T-helper 2 cell treated with Interferon-gamma antibody and Interleukin-4, amounts not matched to agents 5 μg/mL and 100 μg/mL, for 36 hours (primary cell): Measurements from ENCODE around the gene AP3S2.
"Not testable (repeated sequence)": the region's sequence is repeated elsewhere in the genome, so short reads cannot be mapped to it uniquely, and the experiment has no call there.

Source experiments
- DNase-seq: peaks from one replicate; pipeline ENCODE4 v3.0.0; 2021; ENCODE audit warnings: low spot score
- H3K27ac Mint-ChIP-seq: one replicate; pipeline ENCODE4 v1.8.0; 2021; ENCODE audit warnings: mild to moderate bottlenecking, mixed read lengths
- H3K27me3 Mint-ChIP-seq: one replicate; pipeline ENCODE4 v1.8.0; 2021; ENCODE audit warnings: low read depth, mixed read lengths
- H3K36me3 Mint-ChIP-seq: one replicate; pipeline ENCODE4 v1.8.0; 2021; ENCODE audit warnings: low read depth, mixed read lengths
- H3K4me1 Mint-ChIP-seq: one replicate; pipeline ENCODE4 v1.8.0; 2021; ENCODE audit warnings: low read depth, mixed read lengths
- H3K4me3 Mint-ChIP-seq: one replicate; pipeline ENCODE4 v1.8.0; 2022; ENCODE audit warnings: mild to moderate bottlenecking, moderate library complexity, mixed read lengths
- H3K9me3 Mint-ChIP-seq: one replicate; pipeline ENCODE4 v1.8.0; 2021; ENCODE audit warnings: mixed read lengths

The AP3S2 gene

DNA sequence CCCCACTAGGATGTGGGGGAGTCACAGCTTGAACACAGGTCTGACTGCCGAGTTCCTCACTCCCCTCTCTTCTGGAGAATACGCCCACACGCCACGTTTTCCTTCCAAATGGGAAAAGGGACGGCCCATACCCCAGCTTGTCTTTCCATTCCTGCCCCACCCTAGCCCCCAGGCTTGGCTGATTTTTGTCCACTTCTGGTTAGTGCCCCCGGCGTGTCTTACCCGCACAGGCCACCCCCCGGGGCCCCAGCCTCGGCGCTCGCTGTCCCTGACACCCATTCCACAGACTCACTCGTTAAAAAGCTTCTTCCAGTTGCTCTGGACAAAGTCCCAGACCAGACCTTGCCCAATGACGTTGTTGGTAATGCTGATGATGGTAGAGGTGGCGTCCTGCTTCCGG is 103.1 kb downstream of the AP3S2 start:
- H3K27ac Mint-ChIP-seq: no peak overlapping the region
- peaks cover 2% of the 10 kb centered on the region for H3K27me3 Mint-ChIP-seq
- no peak for DNase-seq
- no peak overlapping the region for H3K4me3 Mint-ChIP-seq
- H3K4me1 Mint-ChIP-seq: no peaks in the 10 kb centered on the region
- peaks cover 8% of the 10 kb centered on the region for H3K9me3 Mint-ChIP-seq
- peaks cover 4% of the 10 kb centered on the region for H3K36me3 Mint-ChIP-seq

DNA sequence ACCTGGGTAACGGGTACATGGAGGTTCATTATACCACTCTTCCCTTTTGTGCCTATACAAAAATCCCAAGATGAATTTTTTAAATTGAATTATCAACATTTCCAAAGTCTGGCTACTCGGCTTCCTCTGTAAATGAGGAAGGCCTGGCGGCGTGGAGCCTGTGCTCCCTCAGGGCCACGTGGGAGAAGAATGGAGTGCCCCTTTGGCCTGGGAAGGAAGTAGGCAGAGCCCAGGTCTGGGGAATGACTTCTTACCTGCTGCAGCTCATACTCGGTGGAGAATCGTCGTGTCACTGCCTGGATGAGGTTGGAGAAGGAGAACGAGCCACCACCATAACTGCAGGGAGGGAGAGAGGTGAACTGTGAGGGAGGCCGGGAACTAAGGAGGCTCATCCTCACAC is 103.6 kb downstream of the AP3S2 start:
- Mint-ChIP-seq H3K9me3 (peaks cover 8% of the 10 kb centered on the region), H3K4me3 (no peak overlapping the region), H3K27me3 (peaks cover 2% of the 10 kb centered on the region), H3K36me3 (peaks cover 4% of the 10 kb centered on the region), H3K27ac (no peak overlapping the region), H3K4me1 (no peaks in the 10 kb centered on the region)
- DNase-seq: no peak

DNA sequence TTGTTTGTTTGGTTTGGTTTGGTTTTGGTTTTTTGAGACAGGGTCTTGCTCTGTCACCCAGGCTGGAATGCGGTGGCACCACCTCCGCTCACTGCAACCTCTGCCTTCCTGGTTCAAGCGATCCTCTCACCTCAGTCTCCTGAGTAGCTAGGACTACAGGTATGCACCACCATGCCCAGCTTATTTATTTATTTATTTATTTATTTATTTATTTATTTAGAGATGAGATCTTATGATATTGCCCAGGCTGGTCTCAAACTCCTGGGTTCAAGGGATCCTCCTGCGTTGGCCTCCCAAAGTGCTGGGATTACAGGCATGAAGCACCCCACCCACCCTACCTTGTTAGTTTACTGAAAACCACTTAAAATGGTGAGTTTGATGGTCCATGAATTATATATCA is 105.2 kb downstream of the AP3S2 start:
- not testable (repeated sequence) for H3K9me3 Mint-ChIP-seq, H3K27ac Mint-ChIP-seq, H3K4me3 Mint-ChIP-seq, H3K27me3 Mint-ChIP-seq, H3K4me1 Mint-ChIP-seq, DNase-seq, H3K36me3 Mint-ChIP-seq

DNA sequence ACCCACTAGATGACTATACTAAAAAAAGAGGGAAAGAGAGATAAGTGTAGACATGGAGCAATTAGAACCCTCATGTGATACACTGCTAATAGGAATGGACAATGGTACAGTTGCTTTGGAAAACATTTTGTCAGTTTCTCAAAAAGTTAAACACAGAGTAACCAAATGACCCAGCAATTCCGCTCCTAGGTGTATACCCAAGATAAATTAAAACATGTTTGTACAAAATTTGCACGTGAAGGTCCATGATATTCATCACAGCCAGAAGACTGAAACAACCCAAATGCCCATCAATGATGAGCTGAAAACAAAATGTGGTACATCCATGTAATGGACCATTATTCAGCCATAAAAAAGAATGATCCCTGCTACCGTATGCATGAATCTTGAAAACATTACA is 105.8 kb downstream of the AP3S2 start:
- Mint-ChIP-seq H3K4me3 (no peak overlapping the region), H3K36me3 (peaks cover 4% of the 10 kb centered on the region), H3K9me3 (peaks cover 8% of the 10 kb centered on the region), H3K27me3 (no peaks in the 10 kb centered on the region), H3K27ac (no peak overlapping the region), H3K4me1 (no peaks in the 10 kb centered on the region)
- no peak for DNase-seq

DNA sequence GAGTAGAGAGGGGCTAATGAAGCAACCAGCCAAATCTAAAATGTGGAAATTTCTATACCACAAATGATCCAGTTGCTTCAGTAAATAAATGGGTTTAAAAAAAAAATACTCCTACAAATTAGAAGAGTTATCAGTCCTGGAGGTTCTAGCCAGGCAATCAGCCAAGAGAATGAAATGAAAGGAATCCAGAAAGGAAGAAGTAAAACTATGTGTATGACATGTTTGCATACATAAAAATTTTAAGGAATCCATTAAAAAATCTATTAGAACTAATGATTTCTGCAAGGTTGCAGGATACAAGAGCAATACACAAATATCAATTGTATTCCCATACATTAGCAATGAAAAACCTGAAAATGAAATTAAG is 108.0 kb downstream of the AP3S2 start:
- peaks cover 4% of the 10 kb centered on the region for H3K36me3 Mint-ChIP-seq
- H3K27me3 Mint-ChIP-seq: no peaks in the 10 kb centered on the region
- peaks cover 8% of the 10 kb centered on the region for H3K9me3 Mint-ChIP-seq
- peaks cover 8% of the 10 kb centered on the region for H3K4me1 Mint-ChIP-seq
- no peak for DNase-seq
- no peak overlapping the region for H3K4me3 Mint-ChIP-seq
- no peak overlapping the region for H3K27ac Mint-ChIP-seq

DNA sequence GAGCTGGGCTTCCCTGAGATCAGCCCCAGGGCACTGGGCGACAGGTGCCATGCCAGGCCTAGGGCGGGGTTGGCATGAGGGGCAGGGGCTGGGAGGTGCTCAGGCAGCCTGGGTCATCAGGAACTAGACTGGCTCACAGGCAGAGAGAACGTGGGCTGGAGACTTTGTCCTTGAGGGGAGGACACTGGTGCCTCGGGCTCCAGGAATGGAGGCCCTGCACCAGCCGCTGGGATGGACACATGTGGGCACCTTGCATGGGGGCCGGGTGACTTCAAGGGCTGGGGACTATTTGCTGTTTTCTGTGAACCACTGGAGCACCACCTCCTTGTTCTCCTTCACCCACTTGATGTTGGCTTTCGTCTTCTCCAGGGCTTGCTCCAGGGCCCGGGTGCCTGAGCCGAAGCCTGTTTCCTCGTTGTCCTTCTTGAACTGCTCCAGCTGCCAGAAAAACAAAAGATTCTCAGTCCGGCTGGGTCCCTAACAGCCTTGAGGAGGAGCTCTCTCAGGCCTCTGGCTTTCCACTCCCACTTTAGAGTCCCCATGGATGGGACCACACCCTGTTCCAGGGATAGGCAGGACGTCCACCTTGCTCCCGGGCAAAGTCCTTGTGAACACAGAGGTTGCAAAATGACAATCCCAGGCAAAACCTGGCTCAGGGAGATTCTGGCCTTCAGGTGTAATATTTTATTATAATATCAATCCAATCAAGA is 108.6 kb downstream of the AP3S2 start:
- no peak for DNase-seq
- no peak overlapping the region for H3K4me3 Mint-ChIP-seq
- H3K27ac Mint-ChIP-seq: no peak overlapping the region
- H3K4me1 Mint-ChIP-seq: peaks cover 11% of the 10 kb centered on the region
- H3K9me3 Mint-ChIP-seq: peaks cover 8% of the 10 kb centered on the region
- no peaks in the 10 kb centered on the region for H3K27me3 Mint-ChIP-seq
- H3K36me3 Mint-ChIP-seq: peaks cover 4% of the 10 kb centered on the region

DNA sequence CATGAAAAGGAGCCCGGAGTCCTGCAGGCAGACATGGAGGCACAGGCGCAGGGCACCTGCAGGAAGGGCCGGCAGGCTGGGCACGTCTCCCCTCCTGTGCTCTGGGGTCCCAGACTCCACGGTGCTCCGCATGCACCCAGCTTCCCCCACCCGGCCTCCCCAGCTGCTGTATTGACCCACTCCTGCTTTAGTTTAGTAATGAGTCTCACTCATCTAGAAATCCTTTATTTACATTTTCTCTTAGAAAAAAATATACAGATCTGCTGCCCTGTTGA is 109.2 kb downstream of the AP3S2 start:
- Mint-ChIP-seq H3K4me1 (peaks cover 11% of the 10 kb centered on the region), H3K27me3 (no peaks in the 10 kb centered on the region), H3K36me3 (peaks cover 4% of the 10 kb centered on the region), H3K4me3 (no peak overlapping the region), H3K27ac (no peak overlapping the region), H3K9me3 (peaks cover 8% of the 10 kb centered on the region)
- no peak for DNase-seq

DNA sequence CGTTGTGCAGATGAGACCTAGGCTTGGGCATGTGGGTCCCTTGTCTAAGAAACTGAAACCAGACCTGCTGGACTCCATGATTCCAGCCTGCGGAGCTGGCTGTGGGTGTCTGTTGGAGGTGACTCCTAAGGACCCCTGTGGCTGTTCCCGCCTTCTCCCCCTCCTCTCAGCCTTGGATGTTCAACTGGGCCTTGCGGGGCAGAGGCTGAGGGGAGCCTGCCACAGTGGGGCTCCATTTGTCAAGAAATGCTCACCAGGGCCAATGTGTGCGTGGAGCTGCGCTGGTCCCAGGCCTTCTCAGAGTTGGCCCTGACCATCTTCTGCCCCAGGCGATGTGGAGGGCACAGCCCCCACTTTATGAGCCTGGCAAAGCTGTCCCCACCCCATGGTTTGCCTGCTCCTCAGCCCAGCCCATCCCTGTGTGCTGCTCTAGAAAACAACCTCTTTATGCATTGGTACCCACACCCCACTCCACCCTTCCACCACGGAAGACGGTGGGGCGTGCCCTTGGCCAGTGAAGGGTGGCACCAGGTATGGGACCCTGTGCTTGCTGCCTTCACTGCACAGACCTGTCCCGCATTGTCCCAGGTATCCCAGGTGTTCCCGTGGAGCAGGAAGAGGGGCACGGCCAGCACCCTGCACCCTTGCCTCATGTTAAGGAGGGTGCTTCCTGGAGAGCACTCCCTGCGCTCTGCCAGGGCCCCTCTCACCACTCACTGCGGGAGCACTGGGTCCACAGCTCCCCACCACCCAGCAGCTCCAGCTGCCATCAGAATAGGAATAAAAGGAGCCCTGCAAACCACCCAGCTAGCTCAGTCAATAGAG is 109.7 kb downstream of the AP3S2 start:
- DNase-seq: no peak
- Mint-ChIP-seq H3K4me1 (peaks cover 11% of the 10 kb centered on the region), H3K9me3 (peaks cover 8% of the 10 kb centered on the region), H3K4me3 (no peak overlapping the region), H3K27ac (no peak overlapping the region), H3K36me3 (peaks cover 4% of the 10 kb centered on the region), H3K27me3 (no peaks in the 10 kb centered on the region)

DNA sequence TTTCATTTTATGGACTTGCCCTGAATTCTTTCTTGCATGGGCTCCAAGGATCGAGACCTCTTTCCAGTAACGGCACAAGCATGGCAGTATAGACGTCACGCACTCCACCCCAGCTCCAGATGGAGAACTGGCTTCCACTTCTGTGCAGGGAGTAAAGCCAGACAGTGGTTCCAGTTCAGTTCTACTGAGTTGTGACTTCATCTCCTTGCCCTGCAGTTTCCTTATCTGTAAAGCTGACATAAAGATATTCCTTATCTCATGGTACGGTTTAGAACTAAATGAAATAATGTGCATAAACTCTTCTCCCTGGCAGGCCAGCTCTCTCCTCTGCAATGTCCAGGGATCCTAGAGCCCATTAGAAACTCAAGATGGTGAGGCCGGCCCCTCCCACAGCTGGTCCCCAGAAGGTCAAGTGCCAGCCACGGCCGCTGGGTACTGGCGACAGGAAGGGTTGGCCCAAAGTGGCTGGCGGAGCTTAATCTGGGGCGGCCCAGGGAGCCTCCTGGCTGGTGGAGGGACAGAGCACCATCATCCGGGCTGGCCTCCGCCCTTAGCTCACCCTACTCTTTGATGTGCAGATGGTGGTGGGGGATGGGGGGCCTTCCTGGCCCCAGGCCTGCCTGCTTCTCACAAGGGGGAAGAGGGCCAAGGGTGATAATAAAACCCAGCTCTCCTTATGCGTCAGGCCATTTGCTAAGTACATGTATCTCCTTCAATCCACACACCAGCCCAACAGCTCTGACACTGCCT is 110.5 kb downstream of the AP3S2 start:
- Mint-ChIP-seq H3K9me3 (peaks cover 7% of the 10 kb centered on the region), H3K27ac (no peak overlapping the region), H3K4me1 (peaks cover 11% of the 10 kb centered on the region), H3K4me3 (no peak overlapping the region), H3K27me3 (peaks cover under 1% of the 10 kb centered on the region), H3K36me3 (peaks cover 4% of the 10 kb centered on the region)
- DNase-seq: no peak

DNA sequence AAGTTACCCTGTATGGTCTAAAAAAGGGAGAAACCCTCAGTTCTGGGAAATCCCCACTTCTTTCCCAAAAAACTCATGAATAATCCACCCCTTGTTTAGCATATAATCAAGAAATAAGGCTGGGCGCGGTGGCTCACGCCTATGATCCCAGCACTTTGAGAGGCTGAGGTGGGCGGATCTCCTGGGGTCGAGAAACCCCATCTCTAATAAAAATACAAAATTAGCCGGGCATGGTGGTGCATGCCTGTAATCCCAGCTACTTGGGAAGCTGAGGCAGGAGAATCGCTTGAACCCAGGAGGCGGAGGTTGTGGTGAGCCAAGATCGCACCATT is 111.2 kb downstream of the AP3S2 start:
- H3K4me3 Mint-ChIP-seq, H3K27me3 Mint-ChIP-seq, DNase-seq, H3K36me3 Mint-ChIP-seq, H3K9me3 Mint-ChIP-seq, H3K27ac Mint-ChIP-seq: not testable (repeated sequence)
- peaks cover 11% of the 10 kb centered on the region for H3K4me1 Mint-ChIP-seq

DNA sequence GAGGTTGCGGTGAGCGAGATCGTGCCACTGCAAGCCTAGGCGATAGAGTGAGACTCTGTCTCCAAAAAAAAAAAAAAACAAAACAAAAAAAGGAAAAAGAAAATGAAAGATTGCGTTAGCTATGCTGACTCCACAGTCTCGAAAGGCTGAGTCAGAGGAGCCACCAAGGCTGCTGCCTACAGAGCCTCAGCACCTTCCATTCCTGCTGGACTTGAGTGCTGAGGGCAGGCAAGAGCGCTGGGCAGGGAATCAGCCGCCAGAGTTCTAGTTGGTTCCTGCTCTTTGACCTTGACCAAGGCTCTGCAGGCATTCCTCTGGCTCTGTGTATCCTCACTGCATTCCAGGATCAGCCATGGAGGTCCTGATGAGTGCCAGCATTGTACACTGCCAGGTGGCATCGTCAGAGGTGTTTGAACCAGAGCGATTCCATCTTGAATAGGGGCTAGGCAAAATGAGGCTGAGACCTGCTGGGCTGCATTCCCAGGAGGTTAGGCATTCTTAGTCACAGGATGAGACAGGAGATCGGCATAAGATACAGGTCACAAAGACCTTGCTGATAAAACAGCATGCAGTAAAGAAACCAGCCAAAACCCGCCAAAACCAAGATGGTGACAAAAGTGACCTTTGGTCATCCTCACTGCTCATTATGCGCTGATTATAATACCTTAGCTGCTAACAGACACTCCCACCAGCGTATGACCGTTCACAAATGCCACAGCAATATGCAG is 111.7 kb downstream of the AP3S2 start:
- no peak overlapping the region for H3K27ac Mint-ChIP-seq
- H3K4me3 Mint-ChIP-seq: no peak overlapping the region
- no peak for DNase-seq
- H3K36me3 Mint-ChIP-seq: no peaks in the 10 kb centered on the region
- no peaks in the 10 kb centered on the region for H3K9me3 Mint-ChIP-seq
- H3K4me1 Mint-ChIP-seq: peaks cover 11% of the 10 kb centered on the region
- peaks cover 12% of the 10 kb centered on the region for H3K27me3 Mint-ChIP-seq

DNA sequence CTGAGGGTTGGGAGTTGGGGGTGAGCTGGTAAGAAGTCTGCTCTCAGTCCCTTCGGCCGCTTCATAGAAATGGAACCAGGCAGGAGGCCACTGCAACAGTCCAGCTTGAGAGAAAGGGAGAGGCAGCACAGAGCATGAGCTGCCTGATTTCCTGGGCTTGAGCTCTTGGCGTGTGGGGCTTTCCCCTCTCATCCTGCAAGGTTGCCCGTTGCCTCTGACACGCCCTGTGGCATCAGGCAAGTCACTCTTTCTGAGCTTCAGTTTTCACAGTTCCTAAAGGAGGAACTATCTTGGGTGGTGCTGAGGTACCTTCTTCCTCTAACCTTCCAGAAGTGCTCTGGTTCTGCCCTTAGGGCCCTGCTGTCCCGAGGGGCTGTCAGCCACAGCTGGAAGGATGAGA is 112.7 kb downstream of the AP3S2 start:
- peaks cover 13% of the 10 kb centered on the region for H3K27me3 Mint-ChIP-seq
- no peak overlapping the region for H3K4me3 Mint-ChIP-seq
- H3K36me3 Mint-ChIP-seq: no peaks in the 10 kb centered on the region
- peaks cover 11% of the 10 kb centered on the region for H3K4me1 Mint-ChIP-seq
- no peak for DNase-seq
- H3K27ac Mint-ChIP-seq: no peak overlapping the region
- H3K9me3 Mint-ChIP-seq: no peaks in the 10 kb centered on the region

DNA sequence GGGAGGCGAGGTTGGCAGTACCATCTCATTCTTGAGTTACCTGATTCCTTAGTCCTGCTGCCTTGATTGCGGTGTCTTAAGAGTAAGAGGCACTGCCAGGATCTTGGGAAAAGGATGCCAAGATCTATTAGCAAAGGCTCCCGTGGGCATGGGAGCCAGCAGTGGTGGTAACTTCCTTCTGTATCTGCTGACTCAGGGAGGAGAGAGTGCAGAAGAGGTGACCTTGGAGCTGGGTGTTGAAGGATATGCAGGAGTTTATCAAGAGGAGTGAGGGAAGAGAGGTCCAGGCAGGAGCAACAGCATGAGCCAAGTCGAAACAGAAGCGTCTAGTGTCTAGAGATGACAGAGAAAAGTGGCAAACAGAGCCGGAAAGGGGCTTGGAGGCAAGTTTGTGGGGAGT is 113.2 kb downstream of the AP3S2 start:
- Mint-ChIP-seq H3K4me3 (no peak overlapping the region), H3K27me3 (peaks cover 13% of the 10 kb centered on the region), H3K4me1 (peaks cover 11% of the 10 kb centered on the region), H3K36me3 (no peaks in the 10 kb centered on the region), H3K27ac (no peak overlapping the region), H3K9me3 (no peaks in the 10 kb centered on the region)
- DNase-seq: no peak
